OCI-LY1 (cell line): ENCODE measurements around the gene FFAR4.

ENCODE experiments used
- H2AFZ ChIP-seq: fragments of 200-600 bp; sonication (generic), shearing (Covaris generic); 2 replicates; pipeline ENCODE4 v1.6.0; 2014; ENCODE audit warnings: antibody characterized with exemption, mild to moderate bottlenecking, low read length
- H3F3A ChIP-seq: fragments of 200-600 bp; sonication (generic), shearing (Covaris generic); 2 replicates; pipeline ENCODE4 v1.6.0; 2014; ENCODE audit warnings: mild to moderate bottlenecking, antibody characterized with exemption, low read length, moderate library complexity; ENCODE audit not compliant: insufficient read depth
- H3K27ac ChIP-seq: fragments of 200-600 bp; sonication (generic); 2 replicates; pipeline ENCODE4 v1.5.1; 2014; ENCODE audit warnings: low read length, mixed run types, mild to moderate bottlenecking, low read depth; ENCODE audit not compliant: poor library complexity, severe bottlenecking
- H3K27me3 ChIP-seq: fragments of 200-600 bp; sonication (generic); 2 replicates; pipeline ENCODE4 v1.6.0; 2014; ENCODE audit warnings: antibody characterized with exemption, mild to moderate bottlenecking, low read length, moderate library complexity; ENCODE audit not compliant: insufficient read depth
- H3K36me3 ChIP-seq: fragments of 200-600 bp; sonication (generic); 2 replicates; pipeline ENCODE4 v1.6.1; 2014; ENCODE audit warnings: mild to moderate bottlenecking, antibody characterized with exemption, low read length, moderate library complexity, mixed read lengths; ENCODE audit not compliant: insufficient read depth
- H3K4me1 ChIP-seq: fragments of 200-600 bp; sonication (generic); 2 replicates; pipeline ENCODE4 v1.5.1; 2014; ENCODE audit warnings: mild to moderate bottlenecking, low read length, moderate library complexity; ENCODE audit not compliant: insufficient read depth, severe bottlenecking
- H3K4me2 ChIP-seq: fragments of 200-600 bp; sonication (generic), shearing (Covaris generic); 2 replicates; pipeline ENCODE4 v1.6.1; 2014; ENCODE audit warnings: low read length
- H3K4me3 ChIP-seq: fragments of 200-600 bp; sonication (generic); 2 replicates; pipeline ENCODE4 v1.5.1; 2014; ENCODE audit warnings: low read length, low read depth, mild to moderate bottlenecking, mixed read lengths; ENCODE audit not compliant: poor library complexity, severe bottlenecking
- H3K79me2 ChIP-seq: fragments of 200-600 bp; shearing (Covaris generic); 2 replicates; pipeline ENCODE4 v1.6.1; 2016; ENCODE audit warnings: mixed run types, low read length, mixed read lengths; ENCODE audit not compliant: insufficient read depth
- H3K9ac ChIP-seq: fragments of 200-600 bp; sonication (generic), shearing (Covaris generic); 2 replicates; pipeline ENCODE4 v1.6.1; 2014; ENCODE audit warnings: mild to moderate bottlenecking, low read length, mixed read lengths
- H3K9me2 ChIP-seq: fragments of 200-600 bp; sonication (generic), shearing (Covaris generic); 2 replicates; pipeline ENCODE4 v1.6.1; 2014; ENCODE audit warnings: low read depth, mild to moderate bottlenecking, low read length, mixed read lengths
- H3K9me3 ChIP-seq: fragments of 200-600 bp; shearing (Covaris generic); 2 replicates; pipeline ENCODE4 v1.6.1; 2014; ENCODE audit warnings: low read length, mixed read lengths
- H4K20me1 ChIP-seq: fragments of 200-600 bp; sonication (generic), shearing (Covaris generic); 2 replicates; pipeline ENCODE4 v1.6.0; 2016; ENCODE audit warnings: mild to moderate bottlenecking, low read length; ENCODE audit not compliant: insufficient read depth
- CTCF ChIP-seq: fragments of 200-600 bp; sonication (generic), shearing (Covaris generic); IDR thresholded peaks from 2 replicates; pipeline ENCODE4 v1.5.1; 2017; ENCODE audit warnings: mild to moderate bottlenecking, antibody characterized with exemption, low read length, moderate library complexity, mixed read lengths
- EZH2 ChIP-seq: fragments of 200-600 bp; sonication (generic), shearing (Covaris generic); IDR thresholded peaks from 2 replicates; pipeline ENCODE4 v1.8.0; 2017; ENCODE audit warnings: borderline replicate concordance, mixed run types, mild to moderate bottlenecking, antibody characterized with exemption, low read length, moderate library complexity, mixed read lengths

Gene FFAR4

DNA sequence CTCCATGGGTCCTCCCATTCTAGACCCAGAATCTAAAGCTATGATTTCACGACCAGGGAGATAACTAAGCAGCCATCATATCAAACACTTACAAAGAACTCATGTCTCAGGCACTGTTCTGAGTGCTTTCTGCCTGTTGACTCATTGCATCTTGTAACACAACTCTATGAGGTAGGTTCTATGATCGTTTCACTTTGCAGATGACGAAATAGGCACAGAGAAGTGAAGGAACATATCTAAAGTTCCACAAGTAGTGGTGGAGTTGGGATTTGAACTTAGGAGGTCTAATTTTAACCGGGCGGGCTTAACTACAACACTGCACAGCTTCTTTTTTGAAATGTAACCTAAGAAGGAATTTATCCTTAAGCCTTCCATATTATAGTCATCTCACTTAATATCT, 31.7 kb downstream of the FFAR4 start:
- H3K9me2 ChIP-seq, result no peaks in the 10 kb centered on the region
- no peak overlapping the region for H3K9ac ChIP-seq
- H2AFZ ChIP-seq, result no peak overlapping the region
- H3K4me1 ChIP-seq, result no peaks in the 10 kb centered on the region
- H3F3A ChIP-seq, result no peaks in the 10 kb centered on the region
- no peaks in the 10 kb centered on the region for H3K27me3 ChIP-seq
- no peaks in the 10 kb centered on the region for H3K9me3 ChIP-seq
- TF ChIP-seq CTCF, result no peak
- no peak overlapping the region for H3K4me2 ChIP-seq
- H3K36me3 ChIP-seq, result no peaks in the 10 kb centered on the region
- H3K79me2 ChIP-seq, result no peaks in the 10 kb centered on the region
- H3K4me3 ChIP-seq, result no peak overlapping the region
- no peak overlapping the region for H3K27ac ChIP-seq
- H4K20me1 ChIP-seq, result no peaks in the 10 kb centered on the region

DNA sequence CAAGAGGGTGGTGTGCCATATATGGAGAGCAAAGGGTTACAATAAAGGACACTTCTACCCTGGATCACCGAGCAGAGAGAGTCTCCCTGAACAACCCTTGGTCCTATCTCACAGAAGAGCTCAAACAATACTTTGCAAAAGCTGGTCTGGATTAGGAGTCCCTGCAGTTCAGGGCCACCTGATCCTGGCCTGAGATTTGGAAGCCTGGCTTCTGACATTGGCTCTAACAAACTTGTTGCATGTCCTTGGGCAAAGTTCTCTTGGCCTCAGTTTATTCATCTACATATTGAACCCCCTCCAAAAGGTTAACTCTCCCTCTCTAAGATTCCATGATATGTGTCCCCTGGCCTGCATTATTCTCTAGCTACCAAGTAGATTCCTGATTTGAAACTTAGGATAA, 32.9 kb downstream of the FFAR4 start:
- TF ChIP-seq CTCF (no peak), EZH2 (no peak)
- Histone ChIP-seq H3K36me3 (no peaks in the 10 kb centered on the region), H3K4me2 (no peak overlapping the region), H3K9ac (no peak overlapping the region), H3K27me3 (no peaks in the 10 kb centered on the region), H3F3A (no peaks in the 10 kb centered on the region), H3K79me2 (no peaks in the 10 kb centered on the region), H3K9me2 (no peaks in the 10 kb centered on the region), H3K4me1 (no peaks in the 10 kb centered on the region), H2AFZ (no peak overlapping the region), H3K9me3 (no peaks in the 10 kb centered on the region), H3K27ac (no peak overlapping the region), H4K20me1 (no peaks in the 10 kb centered on the region), H3K4me3 (no peak overlapping the region)

DNA sequence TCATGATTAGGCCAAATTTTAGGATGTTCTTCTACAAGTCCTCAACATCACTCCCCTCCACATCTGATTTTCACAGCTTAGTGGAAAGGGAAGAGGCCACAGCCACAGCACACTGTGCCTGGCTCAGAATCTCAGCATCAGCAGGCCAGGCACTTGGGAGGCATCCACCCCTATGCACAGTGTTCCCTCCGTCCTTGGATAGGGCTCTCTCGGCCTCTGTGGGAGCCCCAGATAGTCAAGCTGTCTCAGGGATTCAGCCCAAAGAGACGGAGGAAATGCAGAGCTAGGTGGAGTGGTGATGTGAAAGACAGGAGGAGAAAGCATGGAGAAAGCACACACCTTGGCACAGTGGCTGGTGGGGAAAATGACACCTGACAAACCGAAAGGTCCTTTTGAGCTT, 33.3 kb downstream of the FFAR4 start:
- H4K20me1 ChIP-seq, result no peaks in the 10 kb centered on the region
- no peaks in the 10 kb centered on the region for H3K36me3 ChIP-seq
- no peak overlapping the region for H3K4me2 ChIP-seq
- no peaks in the 10 kb centered on the region for H3K4me1 ChIP-seq
- no peak overlapping the region for H3K27ac ChIP-seq
- TF ChIP-seq EZH2 (no peak), CTCF (no peak)
- H3K9me3 ChIP-seq, result no peaks in the 10 kb centered on the region
- H2AFZ ChIP-seq, result no peak overlapping the region
- H3K4me3 ChIP-seq, result no peak overlapping the region
- no peaks in the 10 kb centered on the region for H3K27me3 ChIP-seq
- no peaks in the 10 kb centered on the region for H3F3A ChIP-seq
- H3K79me2 ChIP-seq, result no peaks in the 10 kb centered on the region
- no peak overlapping the region for H3K9ac ChIP-seq
- no peaks in the 10 kb centered on the region for H3K9me2 ChIP-seq
